ENCODE measurements around the gene OSBPL8. TPM values are rescaled to one million over a fixed set of nuclear protein-coding genes. Genes with fewer than 3 reads are reported as not detected.
A peak's percentile ranks its signal among the peaks of the same experiment; 100 is the strongest.

Gene OSBPL8
- total and polyA plus RNA-seq, 9 of the 15 experiments (the other 6 are each of a cell fraction or from before 2014, with no cell fraction given) = 17.4 to 82.7 (median 42.8) TPM

DNA sequence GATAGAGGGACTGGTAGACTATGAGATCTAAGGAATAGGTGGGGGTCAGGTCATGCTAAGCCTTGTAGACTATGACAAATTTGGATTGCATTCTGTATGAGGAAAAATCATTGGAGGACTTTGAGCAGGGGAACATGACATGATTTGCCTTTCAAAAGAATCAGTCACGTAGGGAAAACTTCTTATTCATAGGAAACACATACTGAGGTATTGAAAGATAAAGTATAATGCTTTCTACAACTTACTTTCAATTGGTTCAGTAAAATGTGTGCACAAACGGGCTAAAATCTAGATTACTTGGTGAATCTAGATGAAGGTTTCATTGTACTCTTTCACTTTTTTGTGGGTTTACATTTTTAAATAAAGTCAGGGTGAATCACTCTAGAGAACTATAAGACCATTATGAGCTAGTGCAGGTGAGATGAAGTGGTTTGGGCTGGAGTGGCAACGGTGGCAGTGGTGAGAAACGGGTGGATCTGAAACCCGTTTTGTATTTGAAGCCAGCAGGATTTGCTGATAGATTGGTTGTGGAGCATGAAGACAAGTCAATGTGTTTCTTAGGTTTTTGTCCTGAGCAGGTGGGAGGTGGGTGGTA, 218.0 kb downstream of the OSBPL8 start:
- peak overlapping the region; percentile 26 for H2AFZ ChIP-seq (ENCODE audit: low read depth, low read length)

More for the DNA sequence above, 218.0 kb downstream of the OSBPL8 start:
- FAIRE-seq (no peak), DNase-seq (ENCODE audit: extremely low read depth in 1 of 4, low spot score in 3 of 4) (no peak), ATAC-seq (no peak; the same call in 2 of the 3 replicates)
- ChIA-PET POLR2A (no interaction called here), CTCF (ENCODE audit: low intra/inter-chr PET ratio) (no interaction called here)
- Histone ChIP-seq H3K4me1 (replicated peaks in 1 of 2; ENCODE audit: control insufficient read depth in 2 of 2, insufficient read depth in 2 of 2, low read length in 2 of 2) (peaks cover 0 to 23% of the 10 kb centered on the region in 2 experiments; a peak in 2 of 5 replicates), H3K27me3 (ENCODE audit: control insufficient read depth in 2 of 2, insufficient read depth in 2 of 2, low read length in 2 of 2) (no peaks in the 10 kb centered on the region), H3K79me2 (ENCODE audit: control insufficient read depth, insufficient read depth, low read length) (no peaks in the 10 kb centered on the region), H3K4me3 (no peak overlapping the region), H3K9me1 (ENCODE audit: control insufficient read depth, insufficient read depth, low read length) (no peaks in the 10 kb centered on the region), H3K9me3 (replicated peaks; ENCODE audit: control insufficient read depth, insufficient read depth, low read depth, low read length) (no peaks in the 10 kb centered on the region), H3K36me3 (ENCODE audit: control insufficient read depth, insufficient read depth, low read length) (no peaks in the 10 kb centered on the region), H4K20me1 (replicated peaks; ENCODE audit: control insufficient read depth, insufficient read depth, low read length) (no peaks in the 10 kb centered on the region), H3K4me2 (ENCODE audit: insufficient read depth, low read length) (no peak overlapping the region), H3K9ac (ENCODE audit: insufficient read depth in 1 of 2, low read depth in 2 of 2, low read length in 2 of 2) (no peak overlapping the region), H3K27ac (ENCODE audit: extremely low read depth, low read depth, low read length) (no peak overlapping the region)
- no peak for TF ChIP-seq HNRNPLL (IDR thresholded peaks at IDR 0.05; ENCODE audit: low read depth, low read length, poor library complexity, severe bottlenecking)
- TF ChIP-seq MCM7 (IDR thresholded peaks at IDR 0.05) = no peak
- no peak for TF ChIP-seq ZNF507 (tag; conservative IDR thresholded peaks at IDR 0.05)
- TF ChIP-seq, protein P1, sequence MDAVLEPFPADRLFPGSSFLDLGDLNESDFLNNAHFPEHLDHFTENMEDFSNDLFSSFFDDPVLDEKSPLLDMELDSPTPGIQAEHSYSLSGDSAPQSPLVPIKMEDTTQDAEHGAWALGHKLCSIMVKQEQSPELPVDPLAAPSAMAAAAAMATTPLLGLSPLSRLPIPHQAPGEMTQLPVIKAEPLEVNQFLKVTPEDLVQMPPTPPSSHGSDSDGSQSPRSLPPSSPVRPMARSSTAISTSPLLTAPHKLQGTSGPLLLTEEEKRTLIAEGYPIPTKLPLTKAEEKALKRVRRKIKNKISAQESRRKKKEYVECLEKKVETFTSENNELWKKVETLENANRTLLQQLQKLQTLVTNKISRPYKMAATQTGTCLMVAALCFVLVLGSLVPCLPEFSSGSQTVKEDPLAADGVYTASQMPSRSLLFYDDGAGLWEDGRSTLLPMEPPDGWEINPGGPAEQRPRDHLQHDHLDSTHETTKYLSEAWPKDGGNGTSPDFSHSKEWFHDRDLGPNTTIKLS (IDR thresholded peaks at IDR 0.05; ENCODE audit: borderline replicate concordance, low read depth) = no peak
- TF ChIP-seq, protein P2, sequence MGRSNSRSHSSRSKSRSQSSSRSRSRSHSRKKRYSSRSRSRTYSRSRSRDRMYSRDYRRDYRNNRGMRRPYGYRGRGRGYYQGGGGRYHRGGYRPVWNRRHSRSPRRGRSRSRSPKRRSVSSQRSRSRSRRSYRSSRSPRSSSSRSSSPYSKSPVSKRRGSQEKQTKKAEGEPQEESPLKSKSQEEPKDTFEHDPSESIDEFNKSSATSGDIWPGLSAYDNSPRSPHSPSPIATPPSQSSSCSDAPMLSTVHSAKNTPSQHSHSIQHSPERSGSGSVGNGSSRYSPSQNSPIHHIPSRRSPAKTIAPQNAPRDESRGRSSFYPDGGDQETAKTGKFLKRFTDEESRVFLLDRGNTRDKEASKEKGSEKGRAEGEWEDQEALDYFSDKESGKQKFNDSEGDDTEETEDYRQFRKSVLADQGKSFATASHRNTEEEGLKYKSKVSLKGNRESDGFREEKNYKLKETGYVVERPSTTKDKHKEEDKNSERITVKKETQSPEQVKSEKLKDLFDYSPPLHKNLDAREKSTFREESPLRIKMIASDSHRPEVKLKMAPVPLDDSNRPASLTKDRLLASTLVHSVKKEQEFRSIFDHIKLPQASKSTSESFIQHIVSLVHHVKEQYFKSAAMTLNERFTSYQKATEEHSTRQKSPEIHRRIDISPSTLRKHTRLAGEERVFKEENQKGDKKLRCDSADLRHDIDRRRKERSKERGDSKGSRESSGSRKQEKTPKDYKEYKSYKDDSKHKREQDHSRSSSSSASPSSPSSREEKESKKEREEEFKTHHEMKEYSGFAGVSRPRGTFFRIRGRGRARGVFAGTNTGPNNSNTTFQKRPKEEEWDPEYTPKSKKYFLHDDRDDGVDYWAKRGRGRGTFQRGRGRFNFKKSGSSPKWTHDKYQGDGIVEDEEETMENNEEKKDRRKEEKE (IDR thresholded peaks at IDR 0.05; ENCODE audit: borderline replicate concordance in 1 of 2, control insufficient read depth in 1 of 2, low read depth in 2 of 2, low read length in 1 of 2) = no peak
- TF ChIP-seq, protein P3, sequence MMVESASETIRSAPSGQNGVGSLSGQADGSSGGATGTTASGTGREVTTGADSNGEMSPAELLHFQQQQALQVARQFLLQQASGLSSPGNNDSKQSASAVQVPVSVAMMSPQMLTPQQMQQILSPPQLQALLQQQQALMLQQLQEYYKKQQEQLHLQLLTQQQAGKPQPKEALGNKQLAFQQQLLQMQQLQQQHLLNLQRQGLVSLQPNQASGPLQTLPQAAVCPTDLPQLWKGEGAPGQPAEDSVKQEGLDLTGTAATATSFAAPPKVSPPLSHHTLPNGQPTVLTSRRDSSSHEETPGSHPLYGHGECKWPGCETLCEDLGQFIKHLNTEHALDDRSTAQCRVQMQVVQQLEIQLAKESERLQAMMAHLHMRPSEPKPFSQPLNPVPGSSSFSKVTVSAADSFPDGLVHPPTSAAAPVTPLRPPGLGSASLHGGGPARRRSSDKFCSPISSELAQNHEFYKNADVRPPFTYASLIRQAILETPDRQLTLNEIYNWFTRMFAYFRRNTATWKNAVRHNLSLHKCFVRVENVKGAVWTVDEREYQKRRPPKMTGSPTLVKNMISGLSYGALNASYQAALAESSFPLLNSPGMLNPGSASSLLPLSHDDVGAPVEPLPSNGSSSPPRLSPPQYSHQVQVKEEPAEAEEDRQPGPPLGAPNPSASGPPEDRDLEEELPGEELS (CRISPR knock-in tag; IDR thresholded peaks at IDR 0.05; ENCODE audit: borderline replicate concordance) = no peak
- TF ChIP-seq SIX5 (IDR thresholded peaks at IDR 0.05; ENCODE audit: borderline replicate concordance in 1 of 2, insufficient read depth in 1 of 2, low read depth in 1 of 2, low read length in 2 of 2) = no peak
- in situ Hi-C loops (cut with MboI) (loop anchor here (10.0 kb wide), 3 partner anchors 187 to 1017 kb away; no protein-coding TSS in a partner anchor), intact Hi-C loops (cut with micrococcal nuclease) (loop anchor here (10.0 kb wide), 1 partner anchor 857 kb away; the partner anchor contains the start of gene GLIPR1)
- no TSS peak for BruUV-seq (replicated peaks)
- 24% methylated on average over 5 of the region's 5 CpGs for WGBS (ENCODE audit: insufficient coverage, low coverage, missing lambda C conversion rate)
